IMR-90 (cell line): ENCODE measurements around the gene RAB3C.

Source experiments
- MAZ ChIP-seq: IDR thresholded peaks from 2 replicates; pipeline ENCODE4 v1.6.1; 2012; ENCODE audit warnings: low read depth, mild to moderate bottlenecking, low read length, improper control_type of control experiment, moderate library complexity, borderline replicate concordance
- POLR2A ChIP-seq: IDR thresholded peaks from 2 replicates; pipeline ENCODE4 v1.6.1; 2012; ENCODE audit warnings: mild to moderate bottlenecking, low read depth, low read length
- RAD21 ChIP-seq: IDR thresholded peaks from 2 replicates; pipeline ENCODE4 v1.6.1; 2012; ENCODE audit warnings: low read length, improper control_type of control experiment
- RCOR1 ChIP-seq: IDR thresholded peaks from 2 replicates; pipeline ENCODE4 v1.6.1; 2012; ENCODE audit warnings: mild to moderate bottlenecking, low read length, improper control_type of control experiment; ENCODE audit not compliant: insufficient replicate concordance
- TF ChIP-seq, protein P1 (sequence below): conservative IDR thresholded peaks from 2 replicates; pipeline ENCODE4 v1.5.1; 2012; ENCODE audit warnings: mild to moderate bottlenecking, low read depth, low read length, improper control_type of control experiment

DNA sequence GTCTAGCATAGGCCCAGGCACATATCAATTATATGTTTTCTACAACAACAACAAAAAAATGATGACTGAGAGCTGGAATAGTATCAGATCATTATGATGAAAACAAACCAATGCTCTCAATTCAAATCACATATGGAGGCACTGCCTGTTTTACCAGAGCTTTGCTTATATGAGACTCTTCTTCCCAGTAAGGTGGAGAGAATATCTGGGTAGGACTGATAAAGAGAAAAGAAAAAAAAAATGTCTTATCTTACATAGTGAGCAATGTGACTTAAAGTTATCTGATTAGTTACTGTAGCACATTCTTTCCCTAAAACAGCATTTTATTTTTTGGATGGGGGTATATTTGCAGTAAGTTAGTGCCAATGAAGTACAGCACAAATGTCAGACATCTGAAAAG lies 154.8 kb downstream of the RAB3C start:
- TF ChIP-seq, protein P1, sequence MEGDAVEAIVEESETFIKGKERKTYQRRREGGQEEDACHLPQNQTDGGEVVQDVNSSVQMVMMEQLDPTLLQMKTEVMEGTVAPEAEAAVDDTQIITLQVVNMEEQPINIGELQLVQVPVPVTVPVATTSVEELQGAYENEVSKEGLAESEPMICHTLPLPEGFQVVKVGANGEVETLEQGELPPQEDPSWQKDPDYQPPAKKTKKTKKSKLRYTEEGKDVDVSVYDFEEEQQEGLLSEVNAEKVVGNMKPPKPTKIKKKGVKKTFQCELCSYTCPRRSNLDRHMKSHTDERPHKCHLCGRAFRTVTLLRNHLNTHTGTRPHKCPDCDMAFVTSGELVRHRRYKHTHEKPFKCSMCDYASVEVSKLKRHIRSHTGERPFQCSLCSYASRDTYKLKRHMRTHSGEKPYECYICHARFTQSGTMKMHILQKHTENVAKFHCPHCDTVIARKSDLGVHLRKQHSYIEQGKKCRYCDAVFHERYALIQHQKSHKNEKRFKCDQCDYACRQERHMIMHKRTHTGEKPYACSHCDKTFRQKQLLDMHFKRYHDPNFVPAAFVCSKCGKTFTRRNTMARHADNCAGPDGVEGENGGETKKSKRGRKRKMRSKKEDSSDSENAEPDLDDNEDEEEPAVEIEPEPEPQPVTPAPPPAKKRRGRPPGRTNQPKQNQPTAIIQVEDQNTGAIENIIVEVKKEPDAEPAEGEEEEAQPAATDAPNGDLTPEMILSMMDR: no peak
- no peak for TF ChIP-seq MAZ
- TF ChIP-seq RAD21: no peak
- TF ChIP-seq POLR2A: no peak
- no peak for TF ChIP-seq RCOR1
